ENCODE measurements around the gene TBC1D1.

DNA sequence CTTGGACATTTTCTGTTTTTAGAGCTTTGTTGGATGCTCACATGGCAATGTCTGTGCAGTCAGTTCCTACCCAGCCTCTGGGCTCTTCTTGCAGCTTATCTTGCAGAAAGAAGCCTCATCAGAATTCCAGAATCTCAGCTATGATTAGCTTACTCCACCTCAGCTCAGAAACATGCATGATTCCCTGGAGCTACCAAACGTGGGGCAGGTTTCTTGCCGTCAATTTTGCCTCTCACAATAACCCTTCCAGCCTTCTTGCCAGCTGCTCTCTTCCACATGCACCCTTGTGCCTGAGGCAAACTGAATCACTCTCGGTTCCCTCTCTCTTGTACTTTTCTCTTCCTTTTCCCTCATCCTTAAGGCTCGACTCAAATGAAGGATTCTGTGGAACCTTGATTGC is 210.7 kb downstream of the TBC1D1 start:
- TF ChIP-seq EZH2 (IDR thresholded peaks at IDR 0.05; ENCODE audit: low read length, unreplicated experiment) (no peak), EZH2phosphoT487 (IDR thresholded peaks at IDR 0.05; ENCODE audit: borderline replicate concordance, low read length) (no peak)
- TF ChIP-seq, protein P1, sequence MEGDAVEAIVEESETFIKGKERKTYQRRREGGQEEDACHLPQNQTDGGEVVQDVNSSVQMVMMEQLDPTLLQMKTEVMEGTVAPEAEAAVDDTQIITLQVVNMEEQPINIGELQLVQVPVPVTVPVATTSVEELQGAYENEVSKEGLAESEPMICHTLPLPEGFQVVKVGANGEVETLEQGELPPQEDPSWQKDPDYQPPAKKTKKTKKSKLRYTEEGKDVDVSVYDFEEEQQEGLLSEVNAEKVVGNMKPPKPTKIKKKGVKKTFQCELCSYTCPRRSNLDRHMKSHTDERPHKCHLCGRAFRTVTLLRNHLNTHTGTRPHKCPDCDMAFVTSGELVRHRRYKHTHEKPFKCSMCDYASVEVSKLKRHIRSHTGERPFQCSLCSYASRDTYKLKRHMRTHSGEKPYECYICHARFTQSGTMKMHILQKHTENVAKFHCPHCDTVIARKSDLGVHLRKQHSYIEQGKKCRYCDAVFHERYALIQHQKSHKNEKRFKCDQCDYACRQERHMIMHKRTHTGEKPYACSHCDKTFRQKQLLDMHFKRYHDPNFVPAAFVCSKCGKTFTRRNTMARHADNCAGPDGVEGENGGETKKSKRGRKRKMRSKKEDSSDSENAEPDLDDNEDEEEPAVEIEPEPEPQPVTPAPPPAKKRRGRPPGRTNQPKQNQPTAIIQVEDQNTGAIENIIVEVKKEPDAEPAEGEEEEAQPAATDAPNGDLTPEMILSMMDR (conservative IDR thresholded peaks at IDR 0.05; ENCODE audit: low read depth, low read length): no peak

Data from PC-3 (cell line).